HT1080 (cell line): ENCODE measurements around the gene CREB3L2. TPM values are rescaled to one million over a fixed set of nuclear protein-coding genes. Genes with fewer than 3 reads are reported as not detected.
"Not testable (repeated sequence)": the region's sequence is repeated elsewhere in the genome, so short reads cannot be mapped to it uniquely, and the experiment has no call there.

Experiments
- DNase-seq: peaks from one replicate; pipeline ENCODE4 v3.0.0-alpha.2; 2015; ENCODE audit warnings: low read depth
- total RNA-seq: library from RNA; depleted of rRNA; stranded (reverse); fragments of >200 nt; shearing (Covaris generic); gene quantifications from 2 replicates; pipeline ENCODE4 v1.2.3, GENCODE V29; 2014

CREB3L2 gene
- total RNA-seq, 1 experiment from 2014 or later = 18.8 TPM

DNA sequence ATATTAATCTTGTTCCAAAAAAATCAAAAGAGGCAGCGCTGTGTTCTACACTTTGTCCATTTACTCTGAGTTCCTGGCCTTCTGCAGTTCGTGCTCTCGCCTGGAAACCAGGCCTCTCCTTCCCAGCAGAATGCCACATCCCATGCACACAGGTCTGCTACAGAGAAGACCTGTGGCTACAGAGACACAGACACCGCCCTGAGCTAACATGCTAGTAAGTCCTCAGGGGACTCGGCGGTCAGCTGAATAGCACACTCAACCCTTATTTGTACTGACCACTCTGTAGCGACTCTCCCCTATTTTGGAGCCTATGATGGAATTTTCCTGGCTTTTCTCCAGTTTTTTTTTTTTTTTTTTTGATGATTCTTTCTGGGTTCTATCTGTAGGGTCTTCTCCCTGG lies 12.8 kb downstream of the CREB3L2 start:
- no peak for DNase-seq

DNA sequence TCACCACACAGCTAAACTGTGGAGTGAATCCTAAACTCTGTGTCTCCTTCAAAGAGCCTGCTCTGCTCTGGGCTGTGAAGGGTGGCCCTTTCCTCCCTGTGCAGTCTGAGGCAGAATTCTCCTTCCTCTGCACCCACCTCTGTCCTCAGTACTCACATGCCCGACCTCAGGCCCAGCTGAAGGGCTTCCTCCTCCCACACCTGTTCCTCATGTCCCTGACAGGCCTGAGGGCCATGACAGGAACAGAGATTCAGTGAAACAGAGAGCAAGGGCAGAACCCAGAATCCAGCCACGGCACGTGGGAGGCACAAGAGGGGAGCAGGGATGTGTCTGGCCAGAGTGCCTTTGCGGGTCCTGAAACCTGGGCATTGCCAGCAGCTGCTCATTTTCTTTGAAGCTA lies 13.9 kb downstream of the CREB3L2 start:
- DNase-seq = no peak

DNA sequence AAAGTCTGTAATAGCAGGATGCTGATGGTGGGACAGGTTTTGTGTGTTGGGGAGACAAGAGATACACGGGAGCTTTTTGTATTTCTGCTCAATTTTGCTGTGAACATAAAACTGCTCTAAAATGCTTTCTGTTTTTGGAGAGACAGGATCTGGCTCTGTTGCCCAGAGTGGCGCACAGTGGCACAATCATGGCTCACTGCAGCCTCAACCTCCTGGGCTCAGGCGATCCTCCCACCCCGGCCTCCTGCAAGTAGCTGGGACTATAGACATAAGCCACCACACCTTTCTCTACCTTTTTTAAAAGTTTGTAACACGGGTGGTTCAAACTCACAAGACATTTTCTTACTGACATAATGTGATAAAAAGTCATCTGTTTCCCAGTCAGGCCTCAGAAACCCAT lies 14.3 kb downstream of the CREB3L2 start:
- DNase-seq = no peak

DNA sequence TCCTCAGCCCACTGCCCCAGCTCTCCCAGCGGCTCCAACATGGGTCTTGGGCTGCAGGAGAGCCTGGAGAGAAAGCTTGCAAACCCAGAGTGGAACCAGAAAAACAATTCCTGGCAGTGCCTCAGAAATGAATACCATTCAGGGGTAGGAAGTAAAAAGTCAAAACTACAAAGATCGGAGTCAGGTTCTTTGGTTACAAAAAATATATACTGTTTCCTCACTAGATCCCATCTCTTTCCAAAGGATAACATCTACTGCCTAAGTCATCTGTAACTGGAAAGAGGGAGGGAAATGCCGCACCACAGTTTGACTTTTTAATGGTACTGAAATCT lies 14.9 kb downstream of the CREB3L2 start:
- no peak for DNase-seq

DNA sequence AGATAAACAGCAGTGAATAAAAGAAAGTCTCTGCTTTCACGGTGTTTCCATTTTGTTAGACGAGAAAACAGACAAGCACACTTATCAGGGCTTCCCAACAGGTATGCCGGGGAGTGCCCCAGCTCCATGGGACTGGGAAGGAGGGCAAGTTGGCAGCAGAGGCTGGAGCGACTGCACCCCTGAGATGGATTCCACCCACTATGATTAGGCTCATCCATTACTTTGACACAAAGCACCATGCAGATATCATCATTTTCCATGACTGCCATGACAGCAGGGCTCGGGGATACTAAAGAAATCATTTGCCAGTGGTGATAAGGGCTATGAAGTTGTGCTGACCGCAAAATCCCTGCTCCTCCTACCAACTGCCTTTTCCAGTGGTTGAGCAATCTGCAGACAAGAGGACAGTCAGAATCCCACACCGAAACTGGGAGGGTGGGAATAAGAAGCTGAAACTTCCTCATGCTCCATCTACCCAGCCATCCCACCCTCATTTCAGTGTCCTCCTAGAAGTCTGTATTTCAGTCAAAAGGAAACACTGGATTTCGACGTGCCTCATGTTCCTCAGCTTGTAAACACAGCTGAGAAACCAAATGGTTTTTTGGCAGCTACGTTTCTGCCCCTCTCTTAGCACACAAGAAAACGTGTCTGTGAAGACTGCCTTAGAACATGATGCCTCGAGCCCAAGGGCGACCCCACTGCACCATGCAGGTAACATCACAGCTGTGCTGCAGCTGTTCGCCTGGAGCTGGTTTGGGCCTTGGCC lies 15.5 kb downstream of the CREB3L2 start:
- DNase-seq = no peak

DNA sequence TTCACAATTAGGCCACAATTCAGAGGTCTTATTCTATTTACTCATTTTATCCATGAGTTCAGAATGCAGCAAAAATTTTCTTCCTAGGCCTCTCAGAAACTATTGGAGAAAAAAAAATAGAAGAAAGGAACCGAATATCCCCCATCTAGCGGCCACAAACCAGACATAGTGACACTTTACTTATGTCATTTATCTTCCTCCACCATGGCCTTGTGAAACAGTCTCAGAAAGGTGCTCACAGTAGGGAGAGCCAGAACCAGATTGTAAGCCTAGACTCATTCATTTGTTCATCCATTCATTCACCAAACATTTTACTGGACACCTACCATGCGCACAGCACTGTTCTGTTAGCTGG lies 16.0 kb downstream of the CREB3L2 start:
- no peak for DNase-seq

DNA sequence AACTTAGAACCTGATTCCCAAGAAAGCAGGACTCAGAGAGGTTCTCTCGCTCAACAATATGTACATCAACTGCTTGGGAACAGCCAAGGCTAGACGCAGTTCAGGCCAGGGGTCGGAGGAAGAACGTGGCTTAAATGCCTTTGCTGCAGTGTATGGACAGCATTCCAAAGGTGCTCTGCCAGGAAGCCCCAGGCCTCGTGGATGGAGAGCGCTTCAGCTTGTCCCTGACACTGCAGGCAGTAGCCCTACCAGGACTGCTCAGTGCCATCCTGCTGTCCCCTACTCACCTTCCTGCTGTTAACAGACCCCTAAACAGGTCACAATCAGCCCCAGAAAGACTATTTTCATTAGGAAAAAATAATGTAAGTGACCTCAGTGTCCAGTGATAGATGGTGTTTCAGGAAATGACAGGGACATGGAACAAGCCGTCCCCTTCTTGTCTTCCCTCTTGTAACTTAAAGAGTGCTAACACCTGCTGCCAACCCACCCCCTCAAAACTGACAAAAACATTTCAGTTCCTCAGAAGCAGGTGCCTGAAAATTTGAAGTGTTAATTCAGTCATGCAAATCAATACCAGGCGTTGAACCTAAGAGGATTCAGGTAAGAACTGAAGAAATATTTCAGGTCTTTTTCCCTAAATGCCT lies 16.5 kb downstream of the CREB3L2 start:
- DNase-seq = no peak

DNA sequence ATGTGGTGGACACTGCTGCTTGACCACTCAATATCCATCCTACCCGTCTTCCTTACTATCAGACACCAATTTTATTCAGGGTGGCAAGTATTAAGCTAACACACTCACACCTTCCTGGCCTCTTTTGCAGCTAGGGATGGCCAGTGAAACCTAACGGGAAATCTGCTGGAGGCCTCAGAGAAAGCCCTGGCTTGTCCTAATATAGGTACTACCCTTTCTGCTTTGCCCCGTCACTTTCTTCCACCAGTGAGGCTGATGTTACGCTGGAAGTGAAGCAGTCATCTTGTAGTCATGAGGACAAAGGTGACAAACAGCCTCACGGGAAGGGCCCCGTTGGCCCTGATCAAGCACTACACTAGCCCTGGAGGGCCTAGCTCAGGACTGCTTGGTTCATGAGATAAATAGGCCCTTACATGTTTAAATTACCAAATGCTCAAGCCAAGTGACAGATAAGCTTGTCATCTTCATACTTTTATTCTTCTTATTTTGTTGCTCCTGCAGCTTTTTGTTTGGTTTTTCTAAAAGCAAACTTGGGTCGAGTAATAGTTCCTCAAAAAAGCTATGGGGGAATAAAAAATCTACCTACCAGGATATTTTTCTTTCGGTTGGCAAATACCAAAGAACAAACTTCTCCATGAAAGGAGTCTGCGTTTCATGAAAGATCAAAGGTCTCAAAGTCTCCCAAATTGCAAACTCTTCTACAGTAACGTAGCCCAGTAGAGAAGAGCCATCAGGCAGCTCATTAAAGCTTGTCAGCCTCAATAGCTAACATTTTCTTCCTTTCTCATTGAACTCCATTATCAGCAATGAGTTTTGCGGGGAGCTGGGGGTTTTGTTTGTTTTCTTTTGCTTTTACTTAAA lies 17.5 kb downstream of the CREB3L2 start:
- DNase-seq = no peak

DNA sequence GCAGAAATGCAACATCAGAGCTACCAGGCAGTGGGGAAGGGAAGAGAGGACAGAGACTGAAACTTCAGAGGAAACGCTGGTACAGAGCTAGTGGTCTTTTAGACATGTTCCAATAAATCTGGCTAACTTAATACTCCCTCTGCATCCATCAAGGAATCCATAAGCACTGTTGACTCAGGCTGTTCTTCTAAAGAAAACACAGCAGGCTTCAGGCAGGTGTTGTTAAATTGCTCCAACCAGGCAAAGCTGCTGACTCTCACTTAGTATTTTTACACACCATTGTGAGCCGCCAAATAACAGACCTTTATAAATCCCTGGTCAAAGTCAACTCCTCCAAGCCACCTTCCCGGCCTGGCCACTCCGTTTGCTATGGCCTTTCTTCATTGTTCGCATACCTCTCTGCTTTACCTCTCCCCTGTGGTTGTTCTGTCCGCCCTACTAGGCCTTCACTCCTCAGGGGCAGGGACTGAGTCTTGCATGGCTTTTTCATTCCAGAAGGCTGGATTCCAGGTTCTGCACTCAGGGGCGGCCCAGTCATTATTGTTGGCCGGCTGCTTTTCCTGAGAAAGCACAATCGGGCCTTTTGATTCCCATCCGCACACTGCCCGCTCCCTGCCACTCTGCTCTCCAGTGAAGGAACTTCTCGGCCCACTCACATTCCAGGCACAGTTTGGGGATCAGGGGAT lies 18.4 kb downstream of the CREB3L2 start:
- no peak for DNase-seq

DNA sequence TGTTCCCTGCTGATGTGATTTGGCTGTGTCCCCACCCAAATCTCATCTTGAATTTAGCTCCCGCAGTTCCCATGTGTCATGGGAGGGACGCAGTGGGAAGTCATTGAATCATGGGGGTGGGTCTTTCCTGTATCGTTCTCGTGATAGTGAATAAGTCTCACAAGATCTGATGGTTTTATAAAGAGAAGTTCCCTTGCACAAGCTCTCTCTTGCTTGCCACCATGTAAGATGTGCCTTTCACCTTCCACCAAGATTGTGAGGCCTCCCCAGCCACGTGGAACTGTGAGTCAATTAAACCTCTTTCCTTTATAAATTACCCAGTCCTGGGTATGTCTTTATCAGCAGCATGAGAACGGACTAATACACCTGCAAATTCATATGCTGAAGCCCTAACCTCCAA lies 19.5 kb downstream of the CREB3L2 start:
- DNase-seq = not testable (repeated sequence)

DNA sequence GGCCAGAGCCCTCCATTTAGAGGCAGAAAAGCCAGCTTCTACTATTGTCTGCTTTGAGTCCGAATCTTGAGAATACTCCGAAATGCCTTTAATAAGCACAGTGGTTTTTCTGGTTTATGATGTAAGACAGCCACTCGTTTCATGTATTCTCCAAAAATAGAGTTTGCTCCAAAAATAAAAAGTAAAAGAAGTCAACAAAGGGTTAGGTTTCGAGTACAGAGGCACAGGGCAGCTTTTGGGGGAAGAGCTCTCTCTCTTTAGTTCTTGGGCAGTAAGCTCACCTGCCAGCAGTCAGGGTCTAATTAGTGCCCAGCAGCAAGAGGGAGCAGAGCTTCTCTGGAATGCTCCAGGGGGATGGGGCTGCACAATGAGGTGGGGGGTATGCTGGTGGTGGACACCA lies 20.2 kb downstream of the CREB3L2 start:
- DNase-seq = no peak

DNA sequence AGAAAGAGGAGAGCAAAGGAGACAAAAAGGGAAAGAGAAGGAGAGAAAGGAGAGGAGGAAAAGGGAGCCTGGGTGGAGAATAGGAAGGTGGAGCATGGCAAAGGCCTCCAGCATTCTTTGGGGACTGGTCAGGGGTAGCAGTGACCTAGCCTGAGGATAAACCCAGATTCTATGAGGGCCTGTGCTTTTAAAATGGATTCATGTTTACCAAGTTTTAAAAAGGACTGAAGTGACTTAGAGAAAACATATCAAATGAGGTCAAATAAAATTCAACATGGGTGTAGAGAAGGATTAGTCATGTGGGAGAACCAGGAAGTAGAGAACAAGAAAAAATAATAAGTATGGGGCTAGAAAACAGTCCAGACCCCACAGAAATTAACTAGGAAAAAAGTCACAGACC lies 20.7 kb downstream of the CREB3L2 start:
- DNase-seq = no peak

DNA sequence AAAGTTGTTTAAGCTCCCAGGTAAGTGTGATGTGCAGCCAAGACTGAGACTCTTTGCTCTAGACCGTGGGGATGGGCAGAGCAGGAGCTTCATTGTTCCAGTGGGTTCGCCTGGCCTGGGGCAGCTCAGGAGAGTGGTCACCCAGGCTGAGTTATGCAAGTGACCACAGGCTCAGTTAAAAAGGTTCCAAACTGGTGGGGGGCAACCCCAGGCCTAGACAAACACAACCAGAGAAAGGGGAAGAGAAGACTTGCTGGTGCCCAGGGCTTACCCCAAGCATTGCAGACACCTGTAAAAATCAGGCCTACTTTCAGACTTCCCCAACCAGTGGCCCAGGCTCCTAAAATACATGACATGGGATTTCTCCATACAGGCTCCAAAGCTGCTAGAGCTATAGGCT lies 21.6 kb downstream of the CREB3L2 start:
- DNase-seq = no peak

DNA sequence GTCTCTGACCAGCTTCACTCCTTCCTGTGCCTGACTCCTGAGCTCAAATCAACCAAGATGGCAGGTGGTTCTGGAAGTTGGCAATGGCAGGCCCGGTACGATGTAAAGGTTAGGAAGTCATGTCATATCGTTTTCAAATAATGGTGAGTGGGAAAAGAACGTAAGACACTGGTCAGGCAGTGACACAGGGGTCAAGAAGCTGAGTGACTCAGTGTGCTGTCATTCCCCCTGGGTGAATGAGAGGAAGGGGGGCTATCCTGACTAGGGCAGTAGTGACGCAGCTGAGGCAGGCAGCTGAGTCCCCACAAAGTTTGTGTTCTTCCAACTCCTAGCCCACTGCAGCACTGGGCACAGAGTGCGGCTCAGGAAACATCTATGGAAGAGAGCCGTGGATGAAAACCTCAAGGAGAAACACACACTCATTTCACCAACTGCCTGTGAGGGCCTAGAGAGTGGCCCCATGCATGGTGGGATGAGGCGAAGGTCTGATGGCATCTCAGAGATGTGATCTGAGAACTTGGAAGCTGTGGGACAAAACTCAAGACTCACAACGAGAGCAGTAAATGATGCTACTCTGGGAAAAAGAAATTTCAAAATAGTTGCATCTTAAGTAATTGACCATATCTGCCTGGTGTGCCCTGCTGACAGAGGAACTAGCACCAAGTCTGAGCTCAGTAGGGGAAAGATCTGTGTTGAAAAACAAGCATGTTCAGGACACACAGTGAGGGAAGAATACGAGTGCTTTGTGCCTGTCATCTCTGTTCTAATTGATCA lies 23.2 kb downstream of the CREB3L2 start:
- peak; percentile 98 for DNase-seq

DNA sequence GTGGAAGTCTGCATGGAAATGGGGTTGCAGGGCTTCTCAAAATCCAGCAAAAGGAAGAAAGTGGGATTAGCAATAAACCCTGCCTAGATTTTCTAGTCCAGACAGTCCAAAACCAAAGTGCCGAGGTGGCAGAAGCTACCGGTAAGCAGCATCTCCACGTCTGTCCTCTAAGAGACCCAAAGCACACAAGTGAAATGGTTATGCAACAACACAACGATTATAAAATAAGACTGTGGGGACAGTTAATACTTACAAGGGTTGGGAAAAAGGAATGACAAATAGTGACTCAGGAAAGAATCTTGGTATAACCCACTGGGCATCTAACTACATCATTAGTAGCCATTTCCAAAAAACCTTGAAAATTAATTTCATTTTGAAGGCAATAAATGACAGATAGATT lies 24.7 kb downstream of the CREB3L2 start:
- DNase-seq = no peak

DNA sequence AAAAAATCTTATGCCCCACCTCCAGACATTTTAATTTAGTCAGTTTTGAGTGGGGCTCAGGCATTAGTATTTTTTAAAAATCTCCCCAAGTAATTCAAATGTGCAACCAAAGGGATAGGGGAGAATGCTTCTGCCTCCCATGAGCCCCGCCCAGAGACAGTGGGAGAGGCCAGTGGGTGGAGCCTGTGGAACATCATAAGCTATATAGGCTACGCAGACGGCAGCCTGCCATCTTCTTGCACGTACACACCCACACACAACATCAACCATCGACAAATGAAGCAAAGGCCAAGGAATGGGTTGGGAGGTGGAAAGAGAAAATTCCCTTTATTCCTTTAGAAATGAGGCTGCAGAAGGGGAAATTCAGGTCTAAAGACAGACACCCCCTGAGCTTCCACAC lies 25.2 kb downstream of the CREB3L2 start:
- no peak for DNase-seq

DNA sequence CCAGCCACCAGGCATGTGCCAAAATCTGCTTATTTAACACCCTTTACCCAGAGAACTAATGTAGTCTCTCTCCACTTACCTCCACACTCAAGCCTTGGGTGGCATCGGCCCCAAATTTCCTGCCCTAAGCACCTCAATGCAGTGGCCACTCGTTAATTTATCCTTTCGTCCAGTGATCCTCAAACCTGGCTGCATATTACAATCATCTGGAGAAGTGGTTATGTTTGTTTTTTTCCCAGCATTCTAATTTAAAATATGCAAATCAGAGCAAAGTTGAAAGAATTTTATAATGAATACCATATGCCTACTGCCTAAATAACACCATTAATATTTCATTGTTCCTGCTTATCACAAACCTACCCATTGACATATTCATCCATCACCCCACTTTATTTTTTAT lies 25.7 kb downstream of the CREB3L2 start:
- no peak for DNase-seq

DNA sequence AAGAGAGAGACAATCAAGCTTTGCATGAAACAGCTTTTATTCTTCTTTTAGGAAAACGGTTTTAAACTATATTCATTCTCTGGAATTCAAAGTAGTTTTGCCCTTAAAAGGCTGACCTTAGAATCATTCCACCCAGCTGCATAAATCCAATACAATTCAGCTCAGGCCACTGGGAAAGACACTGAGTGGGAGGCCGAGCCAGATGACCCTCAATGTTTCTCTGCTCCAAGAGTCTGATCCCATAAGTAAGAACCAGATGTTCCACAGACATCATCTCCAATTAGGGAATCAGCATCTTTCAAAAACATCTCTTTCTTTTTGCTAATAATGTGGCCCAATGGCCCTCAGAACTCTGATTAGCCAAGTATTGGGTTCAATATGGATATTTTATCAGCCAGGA lies 26.1 kb downstream of the CREB3L2 start:
- DNase-seq = no peak

DNA sequence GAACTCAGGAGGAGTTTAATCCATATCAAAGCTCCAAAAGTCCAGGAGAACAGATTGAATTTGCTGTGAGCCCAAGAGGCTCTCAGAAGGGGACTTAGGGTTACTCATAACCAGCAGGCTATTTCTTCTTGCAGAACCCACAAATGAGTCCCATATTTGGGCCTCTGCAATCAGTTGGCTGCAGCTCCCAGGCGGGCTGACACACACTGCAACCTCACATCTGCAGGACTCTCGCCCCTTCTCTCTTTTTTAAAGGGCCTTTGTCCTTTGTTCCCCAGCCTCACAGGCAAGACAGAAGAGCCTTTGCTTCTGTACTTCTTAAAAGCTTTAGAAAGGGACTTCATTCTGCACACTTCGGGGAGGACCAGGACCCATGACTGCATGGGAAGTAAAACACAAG lies 26.7 kb downstream of the CREB3L2 start:
- DNase-seq = no peak

DNA sequence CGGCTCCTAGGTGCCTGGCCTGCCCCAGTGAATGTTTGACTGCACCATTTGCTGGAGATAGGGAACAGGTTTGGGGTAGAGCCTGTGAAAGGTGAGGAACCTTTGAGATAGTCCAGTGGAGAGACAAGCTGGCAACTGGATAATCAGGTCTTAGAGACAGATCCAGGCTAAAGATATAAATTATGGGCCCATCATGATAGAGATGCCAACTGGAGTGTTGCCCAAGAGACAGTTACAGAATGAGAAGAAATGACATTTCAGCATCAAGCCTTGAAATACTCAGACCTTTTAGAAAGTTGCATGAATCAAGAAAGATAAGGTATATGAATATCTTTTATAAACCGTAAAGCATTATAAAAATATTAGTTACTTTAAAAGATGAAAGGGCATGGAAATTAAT lies 27.1 kb downstream of the CREB3L2 start:
- no peak for DNase-seq
